DOHH2 (cell line): Measurements from ENCODE around the gene SLC6A11.

Source experiments
- EZH2phosphoT487 ChIP-seq: fragments of 200-600 bp; sonication (generic); IDR thresholded peaks from 2 replicates; pipeline ENCODE4 v1.6.1; 2017; ENCODE audit warnings: borderline replicate concordance, mild to moderate bottlenecking, antibody characterized with exemption, low read length, moderate library complexity, mixed read lengths
- TF ChIP-seq, protein P1 (sequence below): fragments of 200-600 bp; sonication (generic); IDR thresholded peaks from one replicate; pipeline ENCODE4 v1.5.1; 2014; ENCODE audit warnings: antibody characterized with exemption, mild to moderate bottlenecking, low read depth, low read length; ENCODE audit not compliant: poor library complexity, severe bottlenecking

DNA sequence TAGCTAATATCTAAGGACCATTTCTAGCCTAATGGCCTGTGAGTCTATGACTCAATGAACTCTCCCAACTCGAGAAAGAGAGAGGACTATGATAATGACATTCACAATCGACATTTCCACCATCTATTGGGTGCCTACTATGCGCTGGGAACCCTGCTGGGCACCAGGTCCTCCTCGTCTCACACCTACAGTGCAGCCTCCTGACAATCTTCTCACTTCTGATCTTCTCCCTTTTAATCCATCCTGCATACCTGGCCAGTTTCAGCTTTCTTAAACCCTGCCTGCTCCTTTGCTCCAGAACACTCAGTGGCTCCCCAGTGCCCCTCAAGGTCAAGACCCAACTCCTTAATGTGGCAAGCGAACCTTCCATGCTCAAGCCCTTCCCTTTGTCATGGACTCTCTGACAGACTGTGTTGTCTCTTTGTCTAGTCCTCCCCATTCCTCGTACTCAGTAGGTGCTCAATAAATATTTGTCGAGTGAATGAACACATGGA lies 173.0 kb downstream of the SLC6A11 start:
- TF ChIP-seq, protein P1, sequence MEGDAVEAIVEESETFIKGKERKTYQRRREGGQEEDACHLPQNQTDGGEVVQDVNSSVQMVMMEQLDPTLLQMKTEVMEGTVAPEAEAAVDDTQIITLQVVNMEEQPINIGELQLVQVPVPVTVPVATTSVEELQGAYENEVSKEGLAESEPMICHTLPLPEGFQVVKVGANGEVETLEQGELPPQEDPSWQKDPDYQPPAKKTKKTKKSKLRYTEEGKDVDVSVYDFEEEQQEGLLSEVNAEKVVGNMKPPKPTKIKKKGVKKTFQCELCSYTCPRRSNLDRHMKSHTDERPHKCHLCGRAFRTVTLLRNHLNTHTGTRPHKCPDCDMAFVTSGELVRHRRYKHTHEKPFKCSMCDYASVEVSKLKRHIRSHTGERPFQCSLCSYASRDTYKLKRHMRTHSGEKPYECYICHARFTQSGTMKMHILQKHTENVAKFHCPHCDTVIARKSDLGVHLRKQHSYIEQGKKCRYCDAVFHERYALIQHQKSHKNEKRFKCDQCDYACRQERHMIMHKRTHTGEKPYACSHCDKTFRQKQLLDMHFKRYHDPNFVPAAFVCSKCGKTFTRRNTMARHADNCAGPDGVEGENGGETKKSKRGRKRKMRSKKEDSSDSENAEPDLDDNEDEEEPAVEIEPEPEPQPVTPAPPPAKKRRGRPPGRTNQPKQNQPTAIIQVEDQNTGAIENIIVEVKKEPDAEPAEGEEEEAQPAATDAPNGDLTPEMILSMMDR = no peak
- TF ChIP-seq EZH2phosphoT487 = no peak
